ENCODE results near the gene GTF3C1.
"Not testable (repeated sequence)": the region's sequence is repeated elsewhere in the genome, so short reads cannot be mapped to it uniquely, and the experiment has no call there.

The GTF3C1 gene

GRCh38 chr16:27461483-27462171, 88.1 kb downstream of the GTF3C1 start:
- Mint-ChIP-seq H3K27ac (ENCODE audit: low read depth) (peak overlapping the region; percentile 16), H3K4me3 (peak overlapping the region; percentile 53), H3K27me3 (no peaks in the 10 kb centered on the region), H3K9me3 (no peaks in the 10 kb centered on the region), H3K4me1 (peaks cover 63% of the 10 kb centered on the region), H3K36me3 (ENCODE audit: insufficient read depth) (peaks cover 36% of the 10 kb centered on the region)
- ATAC-seq (replicated peaks; ENCODE audit: extremely low read depth, poor library complexity, severe bottlenecking), result no peak
- DNase-seq (ENCODE audit: low spot score in 2 of 2), result no peak

GRCh38 chr16:27460663-27461482, 88.8 kb downstream of the GTF3C1 start:
- H3K9me3 Mint-ChIP-seq, result no peaks in the 10 kb centered on the region
- DNase-seq (ENCODE audit: low spot score in 2 of 2), result no peak
- H3K27ac Mint-ChIP-seq (ENCODE audit: low read depth), result peak overlapping the region; percentile 16
- no peaks in the 10 kb centered on the region for H3K27me3 Mint-ChIP-seq
- H3K4me3 Mint-ChIP-seq, result peak overlapping the region; percentile 53
- no peak for ATAC-seq (replicated peaks; ENCODE audit: extremely low read depth, poor library complexity, severe bottlenecking)
- H3K36me3 Mint-ChIP-seq (ENCODE audit: insufficient read depth), result peaks cover 33% of the 10 kb centered on the region
- H3K4me1 Mint-ChIP-seq, result peaks cover 56% of the 10 kb centered on the region

- H3K4me1 Mint-ChIP-seq, result peaks cover 50% of the 10 kb centered on the region
- no peaks in the 10 kb centered on the region for H3K9me3 Mint-ChIP-seq
- no peak for DNase-seq (ENCODE audit: low spot score in 2 of 2)
- ATAC-seq (replicated peaks; ENCODE audit: extremely low read depth, poor library complexity, severe bottlenecking), result no peak
- no peaks in the 10 kb centered on the region for H3K27me3 Mint-ChIP-seq
- H3K36me3 Mint-ChIP-seq (ENCODE audit: insufficient read depth), result peaks cover 30% of the 10 kb centered on the region
- H3K4me3 Mint-ChIP-seq, result no peak overlapping the region
- H3K27ac Mint-ChIP-seq (ENCODE audit: low read depth), result no peak overlapping the region
These were observed 89.5 kb downstream of the GTF3C1 start for GRCh38 chr16:27460213-27460612.

- DNase-seq (ENCODE audit: low spot score in 2 of 2), result no peak
- Mint-ChIP-seq H3K4me1 (peaks cover 42% of the 10 kb centered on the region), H3K36me3 (ENCODE audit: insufficient read depth) (peaks cover 24% of the 10 kb centered on the region), H3K4me3 (peak overlapping the region; percentile 34), H3K9me3 (no peaks in the 10 kb centered on the region), H3K27me3 (no peaks in the 10 kb centered on the region), H3K27ac (ENCODE audit: low read depth) (peak overlapping the region; percentile 2)
- ATAC-seq (replicated peaks; ENCODE audit: extremely low read depth, poor library complexity, severe bottlenecking), result no peak
These were observed 90.6 kb downstream of the GTF3C1 start for GRCh38 chr16:27458987-27459688.

- no peaks in the 10 kb centered on the region for H3K9me3 Mint-ChIP-seq
- ATAC-seq (replicated peaks; ENCODE audit: extremely low read depth, poor library complexity, severe bottlenecking) (no peak), DNase-seq (ENCODE audit: low spot score in 2 of 2) (no peak)
- H3K27ac Mint-ChIP-seq (ENCODE audit: low read depth), result peak overlapping the region; percentile 2
- H3K4me3 Mint-ChIP-seq, result no peak overlapping the region
- H3K4me1 Mint-ChIP-seq, result peaks cover 36% of the 10 kb centered on the region
- no peaks in the 10 kb centered on the region for H3K27me3 Mint-ChIP-seq
- H3K36me3 Mint-ChIP-seq (ENCODE audit: insufficient read depth), result peaks cover 16% of the 10 kb centered on the region
These were observed 91.5 kb downstream of the GTF3C1 start for GRCh38 chr16:27458258-27458657.

- DNase-seq (ENCODE audit: low spot score in 2 of 2); H3K9me3 Mint-ChIP-seq; ATAC-seq (replicated peaks; ENCODE audit: extremely low read depth, poor library complexity, severe bottlenecking); H3K27me3 Mint-ChIP-seq; H3K4me3 Mint-ChIP-seq: not testable (repeated sequence)
- Mint-ChIP-seq H3K4me1 (peaks cover 36% of the 10 kb centered on the region), H3K27ac (ENCODE audit: low read depth) (peak overlapping the region; percentile 83), H3K36me3 (ENCODE audit: insufficient read depth) (peaks cover 14% of the 10 kb centered on the region)
These were observed 92.2 kb downstream of the GTF3C1 start for GRCh38 chr16:27457605-27457900.

- Mint-ChIP-seq H3K9me3 (no peaks in the 10 kb centered on the region), H3K27ac (ENCODE audit: low read depth) (peak overlapping the region; percentile 83), H3K4me3 (no peak overlapping the region), H3K27me3 (no peaks in the 10 kb centered on the region), H3K36me3 (ENCODE audit: insufficient read depth) (peaks cover 11% of the 10 kb centered on the region), H3K4me1 (peaks cover 40% of the 10 kb centered on the region)
- no peak for ATAC-seq (replicated peaks; ENCODE audit: extremely low read depth, poor library complexity, severe bottlenecking)
- no peak for DNase-seq (ENCODE audit: low spot score in 2 of 2)
These were observed 94.0 kb downstream of the GTF3C1 start for GRCh38 chr16:27455700-27456099.

- Mint-ChIP-seq H3K4me3 (no peak overlapping the region), H3K27ac (ENCODE audit: low read depth) (no peak overlapping the region), H3K4me1 (peaks cover 54% of the 10 kb centered on the region), H3K9me3 (no peaks in the 10 kb centered on the region), H3K36me3 (ENCODE audit: insufficient read depth) (peaks cover 20% of the 10 kb centered on the region), H3K27me3 (no peaks in the 10 kb centered on the region)
- ATAC-seq (replicated peaks; ENCODE audit: extremely low read depth, poor library complexity, severe bottlenecking) (no peak), DNase-seq (ENCODE audit: low spot score in 2 of 2) (no peak)
These were observed 96.3 kb downstream of the GTF3C1 start for GRCh38 chr16:27453494-27453825.

GRCh38 chr16:27452569-27453493, 96.9 kb downstream of the GTF3C1 start:
- Mint-ChIP-seq H3K4me1 (peaks cover 61% of the 10 kb centered on the region), H3K27ac (ENCODE audit: low read depth) (peak overlapping the region; percentile 96), H3K27me3 (no peaks in the 10 kb centered on the region), H3K4me3 (peak overlapping the region; percentile 51), H3K36me3 (ENCODE audit: insufficient read depth) (peaks cover 27% of the 10 kb centered on the region), H3K9me3 (no peaks in the 10 kb centered on the region)
- ATAC-seq (replicated peaks; ENCODE audit: extremely low read depth, poor library complexity, severe bottlenecking) (no peak), DNase-seq (ENCODE audit: low spot score in 2 of 2) (no peak)

- DNase-seq (ENCODE audit: low spot score in 2 of 2) (no peak), ATAC-seq (replicated peaks; ENCODE audit: extremely low read depth, poor library complexity, severe bottlenecking) (no peak)
- peaks cover 78% of the 10 kb centered on the region for H3K4me1 Mint-ChIP-seq
- H3K27me3 Mint-ChIP-seq, result no peaks in the 10 kb centered on the region
- peak overlapping the region; percentile 96 for H3K27ac Mint-ChIP-seq (ENCODE audit: low read depth)
- no peaks in the 10 kb centered on the region for H3K9me3 Mint-ChIP-seq
- peaks cover 44% of the 10 kb centered on the region for H3K36me3 Mint-ChIP-seq (ENCODE audit: insufficient read depth)
- H3K4me3 Mint-ChIP-seq, result peak overlapping the region; percentile 78
These were observed 99.5 kb downstream of the GTF3C1 start for GRCh38 chr16:27450196-27450549.

- H3K27ac Mint-ChIP-seq (ENCODE audit: low read depth), result peak overlapping the region; percentile 96
- peaks cover 49% of the 10 kb centered on the region for H3K36me3 Mint-ChIP-seq (ENCODE audit: insufficient read depth)
- peaks cover 83% of the 10 kb centered on the region for H3K4me1 Mint-ChIP-seq
- no peaks in the 10 kb centered on the region for H3K27me3 Mint-ChIP-seq
- ATAC-seq (replicated peaks; ENCODE audit: extremely low read depth, poor library complexity, severe bottlenecking), result peak; percentile 75
- H3K9me3 Mint-ChIP-seq, result no peaks in the 10 kb centered on the region
- DNase-seq (ENCODE audit: low spot score in 2 of 2), result peak; percentile 77 to 93
- peak overlapping the region; percentile 78 for H3K4me3 Mint-ChIP-seq
These were observed 100.1 kb downstream of the GTF3C1 start for GRCh38 chr16:27449434-27450195.
